ENCODE measurements around the gene SPI1.

SPI1 gene

DNA sequence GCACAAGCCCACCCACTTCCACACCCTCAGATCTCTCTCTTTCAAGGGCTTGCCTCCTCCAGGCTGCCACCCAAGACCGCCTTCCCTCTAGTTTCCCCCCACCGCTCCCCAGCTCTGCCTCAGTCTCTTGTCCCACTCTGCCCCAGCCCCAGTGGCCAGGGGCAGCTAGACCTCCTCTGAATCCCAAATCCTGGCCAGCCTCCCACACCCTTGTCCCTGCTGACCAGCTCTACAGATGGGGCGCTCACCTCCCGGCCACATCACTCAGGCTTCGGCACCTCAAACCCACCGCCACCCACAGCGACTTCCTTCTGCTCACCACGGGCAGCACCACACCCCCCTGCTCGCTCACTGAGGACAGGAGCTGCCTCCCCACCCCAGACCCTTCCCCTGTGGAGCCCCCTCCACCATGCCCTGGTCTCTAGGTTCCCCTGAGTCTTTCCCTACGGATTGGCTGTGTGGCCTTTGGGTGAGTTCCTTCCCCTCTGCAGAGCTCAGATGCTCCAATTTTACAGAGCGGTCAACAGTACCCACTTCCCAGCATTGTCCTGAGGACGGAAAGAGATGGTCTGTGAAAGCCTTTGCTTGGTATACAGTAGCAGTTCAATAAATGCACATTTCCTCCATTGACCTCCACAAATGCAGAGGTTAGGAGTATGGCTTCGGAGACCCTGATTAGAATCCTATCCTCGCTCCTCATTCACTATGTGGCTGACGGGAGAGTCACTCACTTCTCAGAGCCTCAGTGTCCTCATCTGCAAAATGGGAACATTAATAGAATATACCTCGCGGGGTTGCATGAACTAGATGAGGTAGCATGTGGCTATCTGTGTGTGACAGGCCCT is 11.5 kb upstream of the SPI1 start:
- in situ Hi-C loops (cut with MboI; ENCODE audit: low sequenced_read_pairs): no loop called here

GRCh38 chr11:47388697-47389576 is 10.6 kb upstream of the SPI1 start:
- in situ Hi-C loops (cut with MboI; ENCODE audit: low sequenced_read_pairs): no loop called here

DNA sequence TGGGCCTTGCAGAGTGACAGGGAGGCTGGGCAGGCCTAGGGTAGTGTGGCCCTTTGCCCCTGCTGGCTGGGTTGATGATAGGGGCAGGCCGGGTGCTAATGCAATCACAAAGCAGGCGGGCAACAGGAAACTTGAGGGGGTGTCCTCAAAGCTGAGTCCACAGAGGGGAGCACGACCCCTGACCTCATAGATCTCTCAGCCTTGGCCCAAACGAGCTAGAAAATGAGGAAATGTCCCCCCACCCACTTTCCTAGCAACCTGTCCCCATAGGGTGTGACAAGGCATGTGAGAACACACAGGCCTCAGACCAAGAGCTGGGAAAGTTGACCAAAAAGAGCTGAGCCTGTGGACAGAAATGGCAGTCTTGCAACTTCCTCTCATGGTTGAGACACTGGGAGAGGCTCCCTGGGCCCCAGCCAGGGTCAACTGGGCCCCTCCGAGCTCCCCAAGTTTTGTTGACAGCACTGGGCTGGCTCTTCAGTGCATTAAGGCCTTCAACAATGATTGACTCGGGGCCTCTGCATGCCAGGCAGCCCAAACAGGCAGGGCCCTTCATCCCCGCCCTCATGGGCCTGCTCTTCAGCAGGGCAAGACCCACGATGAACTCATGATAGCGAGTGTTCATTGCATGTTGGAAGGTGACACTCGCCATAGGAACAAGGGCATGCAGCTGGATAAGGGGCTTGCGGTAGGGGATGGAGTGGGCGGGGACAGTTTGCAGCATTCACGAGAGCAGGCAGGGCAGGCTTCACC is 9.8 kb upstream of the SPI1 start:
- in situ Hi-C loops (cut with MboI; ENCODE audit: low sequenced_read_pairs): no loop called here

- in situ Hi-C loops (cut with MboI; ENCODE audit: low sequenced_read_pairs): no loop called here
These were observed 6.2 kb upstream of the SPI1 start for GRCh38 chr11:47384498-47384897.

DNA sequence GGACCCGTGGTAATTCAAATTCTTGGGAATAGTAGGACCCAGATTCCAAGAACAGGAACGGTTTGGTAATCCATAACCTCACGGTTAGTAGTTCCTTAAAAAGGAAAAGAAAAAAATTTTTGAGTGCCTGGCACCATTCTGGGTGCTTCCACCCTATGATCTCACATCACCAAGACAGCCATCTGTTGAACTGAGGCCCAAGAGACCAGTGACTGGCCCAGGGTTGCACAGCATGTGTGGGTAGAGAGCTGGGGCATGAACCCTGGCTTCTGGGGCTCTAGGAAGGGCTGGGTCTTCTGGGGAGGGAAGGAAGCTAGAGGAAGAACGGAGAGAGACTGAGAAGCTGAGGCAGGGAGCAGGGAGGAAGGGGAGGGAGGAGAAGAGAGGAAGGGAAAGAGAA is 4.7 kb upstream of the SPI1 start:
- in situ Hi-C loops (cut with MboI; ENCODE audit: low sequenced_read_pairs): no loop called here

DNA sequence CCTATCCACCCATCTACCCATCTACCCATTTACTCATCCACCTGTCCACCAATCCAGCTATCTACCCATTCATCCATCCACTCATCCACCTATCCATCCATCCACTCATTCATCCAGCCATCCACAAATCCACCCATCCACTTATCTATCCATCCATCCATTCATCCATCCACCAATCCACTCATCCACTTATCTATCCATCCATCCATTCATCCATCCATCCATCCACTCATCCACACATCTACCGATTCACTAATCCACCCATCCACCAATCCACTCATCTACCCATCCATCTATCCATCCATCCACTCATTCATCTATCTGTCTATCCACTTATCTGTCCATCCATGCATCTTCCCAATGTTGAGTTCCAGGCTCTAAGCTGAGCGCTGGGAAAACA is 1.7 kb upstream of the SPI1 start:
- in situ Hi-C loops (cut with MboI; ENCODE audit: low sequenced_read_pairs): no loop called here

DNA sequence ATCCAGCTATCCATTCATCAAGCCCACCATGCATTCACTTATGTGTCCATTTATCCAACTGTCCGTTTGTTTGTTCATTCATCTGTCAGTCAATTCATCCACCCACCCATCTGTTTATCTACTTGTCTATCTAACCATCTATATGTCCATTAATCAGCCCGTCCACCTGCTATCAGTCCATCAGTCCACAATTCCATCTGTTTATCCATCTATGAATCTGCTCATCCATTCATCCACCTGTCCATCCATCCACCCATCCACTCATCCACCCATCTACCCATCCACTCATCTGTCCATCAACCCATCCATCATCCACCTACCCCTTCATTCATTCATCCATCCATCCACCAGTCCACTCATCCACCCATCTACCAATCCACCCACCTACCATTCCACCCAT is 970 bp upstream of the SPI1 start:
- in situ Hi-C loops (cut with MboI; ENCODE audit: low sequenced_read_pairs): no loop called here

GRCh38 chr11:47378836-47379170 is 456 bp upstream of the SPI1 start:
- in situ Hi-C loops (cut with MboI; ENCODE audit: low sequenced_read_pairs): no loop called here

- in situ Hi-C loops (cut with MboI; ENCODE audit: low sequenced_read_pairs): no loop called here
These were observed 757 bp downstream of the SPI1 start for GRCh38 chr11:47377571-47378009.

- in situ Hi-C loops (cut with MboI; ENCODE audit: low sequenced_read_pairs): no loop called here
These were observed 1.6 kb downstream of the SPI1 start for GRCh38 chr11:47376525-47377371.

- in situ Hi-C loops (cut with MboI; ENCODE audit: low sequenced_read_pairs): no loop called here
These were observed 2.2 kb downstream of the SPI1 start for GRCh38 chr11:47376107-47376524.

DNA sequence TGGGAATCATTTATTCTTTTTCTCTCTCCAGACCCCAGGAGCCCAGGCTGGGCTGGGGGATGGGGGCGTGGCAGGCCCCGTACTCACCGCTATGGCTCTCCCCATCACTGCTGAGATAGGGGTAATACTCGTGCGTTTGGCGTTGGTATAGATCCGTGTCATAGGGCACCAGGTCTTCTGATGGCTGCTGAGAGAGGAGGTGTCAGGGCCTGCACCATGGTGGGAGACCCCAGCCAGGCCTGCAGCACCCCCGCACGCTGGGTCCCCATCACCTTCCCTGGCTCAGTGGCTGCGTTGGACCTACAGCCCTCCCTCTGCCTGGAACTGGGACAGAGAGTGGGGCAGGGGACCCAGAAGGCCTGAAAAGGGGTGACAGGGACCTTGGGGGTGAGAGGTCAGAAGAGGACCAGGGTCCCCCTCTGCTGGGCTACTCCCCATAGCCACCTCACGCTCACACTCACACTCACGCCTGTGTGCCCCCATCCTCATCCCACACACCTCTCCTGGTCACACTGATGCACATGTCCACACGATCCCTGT is 2.7 kb downstream of the SPI1 start:
- in situ Hi-C loops (cut with MboI; ENCODE audit: low sequenced_read_pairs): no loop called here

GRCh38 chr11:47375020-47375419 is 3.3 kb downstream of the SPI1 start:
- in situ Hi-C loops (cut with MboI; ENCODE audit: low sequenced_read_pairs): no loop called here

- in situ Hi-C loops (cut with MboI; ENCODE audit: low sequenced_read_pairs): loop anchor here (5.0 kb wide), 1 partner anchor 33 kb away; the partner anchor contains the start of gene SLC39A13
These were observed 3.7 kb downstream of the SPI1 start for GRCh38 chr11:47374720-47375019.

DNA sequence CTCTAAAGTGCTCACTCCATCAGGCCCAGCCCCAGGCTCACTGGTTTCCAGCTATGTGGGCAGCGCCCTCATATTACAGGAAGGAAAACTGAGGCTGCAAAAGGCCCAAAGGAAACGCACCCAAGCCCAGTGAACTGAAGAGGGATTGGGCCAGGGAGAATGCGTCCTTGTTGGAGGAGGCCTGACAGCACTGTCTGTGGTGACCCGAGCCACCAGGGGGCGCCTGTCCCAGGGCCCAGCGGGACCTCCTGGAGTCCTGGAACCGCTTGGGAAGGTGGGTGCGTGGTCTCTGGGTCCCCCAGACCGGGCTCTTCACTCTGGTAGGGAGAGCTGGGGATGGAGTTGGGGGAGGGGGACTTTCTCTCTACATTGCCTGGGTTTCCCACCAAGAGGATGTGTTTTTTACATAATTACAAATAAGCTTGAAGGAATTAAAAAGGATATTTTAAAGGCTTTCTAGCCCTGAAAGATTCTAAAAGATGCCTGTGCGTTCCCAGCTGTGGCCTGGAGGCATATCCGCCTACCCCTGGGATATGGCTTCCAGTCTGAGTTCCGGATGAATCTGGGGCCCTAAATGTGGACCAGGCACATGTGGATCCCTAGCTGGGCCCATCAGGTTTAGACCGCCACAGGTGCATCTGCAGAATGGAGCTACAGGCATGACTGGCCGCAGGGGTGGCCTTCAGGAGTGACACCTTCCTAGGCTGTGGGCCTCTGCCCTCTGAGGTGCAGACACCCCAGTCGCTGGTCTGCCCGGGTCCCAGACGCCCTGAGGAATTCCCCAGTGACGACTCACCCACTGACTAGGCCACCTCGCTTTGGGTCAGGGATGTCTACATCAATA is 4.2 kb downstream of the SPI1 start:
- in situ Hi-C loops (cut with MboI; ENCODE audit: low sequenced_read_pairs): loop anchor here (5.0 kb wide), 1 partner anchor 33 kb away; the partner anchor contains the start of gene SLC39A13

- in situ Hi-C loops (cut with MboI; ENCODE audit: low sequenced_read_pairs): loop anchor here (5.0 kb wide), 1 partner anchor 35 kb away; the partner anchor contains the start of gene SLC39A13
These were observed 5.9 kb downstream of the SPI1 start for GRCh38 chr11:47372422-47372821.

- in situ Hi-C loops (cut with MboI; ENCODE audit: low sequenced_read_pairs): loop anchor here (5.0 kb wide), 1 partner anchor 38 kb away; the partner anchor contains the start of gene SLC39A13
These were observed 8.7 kb downstream of the SPI1 start for GRCh38 chr11:47369676-47370075.

GRCh38 chr11:47366020-47366490 is 12.3 kb downstream of the SPI1 start:
- in situ Hi-C loops (cut with MboI; ENCODE audit: low sequenced_read_pairs): no loop called here

- in situ Hi-C loops (cut with MboI; ENCODE audit: low sequenced_read_pairs): no loop called here
These were observed 16.9 kb downstream of the SPI1 start for GRCh38 chr11:47361419-47361818.

Data from HL-60/S4 (cell line).